SK-N-SH treated with all-trans-retinoic acid at 6 μM for 48 hours (cell line): Measurements from ENCODE around the gene ZNF614.

Experiments
- ARNTL ChIP-seq: fragments of 450-650 bp; formaldehyde crosslinking; IDR thresholded peaks from 2 replicates; pipeline ENCODE4 v1.5.0; 2020; ENCODE audit warnings: low read depth, mild to moderate bottlenecking, moderate library complexity, borderline replicate concordance
- BACH2 ChIP-seq: fragments of 250-450 bp; sonication (Bioruptor Pico); IDR thresholded peaks from 2 replicates; pipeline ENCODE4 v1.9.0; 2021; ENCODE audit warnings: mild to moderate bottlenecking, borderline replicate concordance
- ESRRG ChIP-seq: fragments of 250-450 bp; sonication (Bioruptor Pico); IDR thresholded peaks from 2 replicates; pipeline ENCODE4 v1.6.1; 2021; ENCODE audit warnings: mild to moderate bottlenecking
- OSR1 ChIP-seq: fragments of 250-450 bp; sonication (Bioruptor Pico); IDR thresholded peaks from 2 replicates; pipeline ENCODE4 v1.8.0; 2022; ENCODE audit warnings: moderate library complexity, mild to moderate bottlenecking, inconsistent platforms
- TOX ChIP-seq: fragments of 250-450 bp; sonication (Bioruptor Pico); IDR thresholded peaks from 2 replicates; pipeline ENCODE4 v1.8.0; 2021; ENCODE audit warnings: mild to moderate bottlenecking, moderate library complexity, borderline replicate concordance
- TF ChIP-seq, protein P1 (sequence below): fragments of 250-450 bp; sonication (Bioruptor Pico); IDR thresholded peaks from 2 replicates; pipeline ENCODE4 v1.5.1; 2020; ENCODE audit warnings: low read depth, mild to moderate bottlenecking, moderate library complexity
- TF ChIP-seq, protein P2 (sequence below): fragments of 250-450 bp; sonication (Bioruptor Pico); IDR thresholded peaks from 2 replicates; pipeline ENCODE4 v1.8.0; 2020; ENCODE audit warnings: mild to moderate bottlenecking, moderate library complexity, borderline replicate concordance

DNA sequence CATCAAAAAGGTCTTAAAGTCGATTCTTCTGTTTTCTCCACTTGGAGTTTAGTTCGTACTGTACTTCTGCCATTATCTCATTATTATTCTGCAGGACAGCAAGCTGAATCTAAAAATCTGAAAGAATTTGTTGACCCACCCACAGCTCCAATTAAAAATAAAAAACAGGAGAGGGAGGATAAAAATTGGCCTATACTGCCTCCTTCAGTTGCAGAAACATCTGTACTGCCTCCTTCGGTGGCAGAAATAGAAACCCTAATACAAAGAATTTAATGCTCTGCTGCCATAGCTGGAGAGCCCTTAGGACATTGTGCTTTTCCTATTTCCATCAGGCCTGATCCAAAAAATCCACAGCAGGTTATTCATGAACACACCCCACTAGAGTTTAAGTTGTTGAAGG is 51.3 kb downstream of the ZNF614 start:
- TF ChIP-seq, protein P1, sequence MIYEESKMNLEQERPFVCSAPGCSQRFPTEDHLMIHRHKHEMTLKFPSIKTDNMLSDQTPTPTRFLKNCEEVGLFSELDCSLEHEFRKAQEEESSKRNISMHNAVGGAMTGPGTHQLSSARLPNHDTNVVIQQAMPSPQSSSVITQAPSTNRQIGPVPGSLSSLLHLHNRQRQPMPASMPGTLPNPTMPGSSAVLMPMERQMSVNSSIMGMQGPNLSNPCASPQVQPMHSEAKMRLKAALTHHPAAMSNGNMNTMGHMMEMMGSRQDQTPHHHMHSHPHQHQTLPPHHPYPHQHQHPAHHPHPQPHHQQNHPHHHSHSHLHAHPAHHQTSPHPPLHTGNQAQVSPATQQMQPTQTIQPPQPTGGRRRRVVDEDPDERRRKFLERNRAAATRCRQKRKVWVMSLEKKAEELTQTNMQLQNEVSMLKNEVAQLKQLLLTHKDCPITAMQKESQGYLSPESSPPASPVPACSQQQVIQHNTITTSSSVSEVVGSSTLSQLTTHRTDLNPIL (CRISPR knock-in tag): no peak
- TF ChIP-seq BACH2 (CRISPR knock-in tag): no peak
- no peak for TF ChIP-seq TOX (CRISPR knock-in tag)
- TF ChIP-seq OSR1 (CRISPR knock-in tag): no peak
- TF ChIP-seq, protein P2, sequence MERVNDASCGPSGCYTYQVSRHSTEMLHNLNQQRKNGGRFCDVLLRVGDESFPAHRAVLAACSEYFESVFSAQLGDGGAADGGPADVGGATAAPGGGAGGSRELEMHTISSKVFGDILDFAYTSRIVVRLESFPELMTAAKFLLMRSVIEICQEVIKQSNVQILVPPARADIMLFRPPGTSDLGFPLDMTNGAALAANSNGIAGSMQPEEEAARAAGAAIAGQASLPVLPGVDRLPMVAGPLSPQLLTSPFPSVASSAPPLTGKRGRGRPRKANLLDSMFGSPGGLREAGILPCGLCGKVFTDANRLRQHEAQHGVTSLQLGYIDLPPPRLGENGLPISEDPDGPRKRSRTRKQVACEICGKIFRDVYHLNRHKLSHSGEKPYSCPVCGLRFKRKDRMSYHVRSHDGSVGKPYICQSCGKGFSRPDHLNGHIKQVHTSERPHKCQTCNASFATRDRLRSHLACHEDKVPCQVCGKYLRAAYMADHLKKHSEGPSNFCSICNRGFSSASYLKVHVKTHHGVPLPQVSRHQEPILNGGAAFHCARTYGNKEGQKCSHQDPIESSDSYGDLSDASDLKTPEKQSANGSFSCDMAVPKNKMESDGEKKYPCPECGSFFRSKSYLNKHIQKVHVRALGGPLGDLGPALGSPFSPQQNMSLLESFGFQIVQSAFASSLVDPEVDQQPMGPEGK (CRISPR knock-in tag): no peak
- no peak for TF ChIP-seq ARNTL (CRISPR knock-in tag)
- TF ChIP-seq ESRRG (CRISPR knock-in tag): no peak
